DMS153 treated with DMSO at 0.1 percent for 48 hours (cell line): ENCODE measurements around the gene IQSEC1.

Source experiments
- DNase-seq: peaks from one replicate; lab custom pipeline; 2025; ENCODE audit not compliant: unreplicated experiment; lab: John Stamatoyannopoulos, UW

The IQSEC1 gene

GRCh38 chr3:13017361-13018042, 55.7 kb downstream of the IQSEC1 start:
- no peak for DNase-seq

- DNase-seq: no peak
Measured at GRCh38 chr3:13016721-13017255, 56.4 kb downstream of the IQSEC1 start.

GRCh38 chr3:13016083-13016720, 57.0 kb downstream of the IQSEC1 start:
- no peak for DNase-seq

- no peak for DNase-seq
Measured at GRCh38 chr3:13015286-13016082, 57.7 kb downstream of the IQSEC1 start.

GRCh38 chr3:13014755-13015285, 58.4 kb downstream of the IQSEC1 start:
- no peak for DNase-seq

- no peak for DNase-seq
Measured at GRCh38 chr3:13013994-13014754, 59.1 kb downstream of the IQSEC1 start.

- no peak for DNase-seq
Measured at GRCh38 chr3:13013566-13013965, 59.7 kb downstream of the IQSEC1 start.

GRCh38 chr3:13013151-13013561, 60.1 kb downstream of the IQSEC1 start:
- DNase-seq: no peak

GRCh38 chr3:13012221-13012691, 61.0 kb downstream of the IQSEC1 start:
- no peak for DNase-seq

GRCh38 chr3:13011573-13012220, 61.5 kb downstream of the IQSEC1 start:
- DNase-seq: no peak

GRCh38 chr3:13010780-13011572, 62.3 kb downstream of the IQSEC1 start:
- DNase-seq: no peak

- DNase-seq: no peak
Measured at GRCh38 chr3:13009946-13010315, 63.3 kb downstream of the IQSEC1 start.

GRCh38 chr3:13009132-13009945, 63.9 kb downstream of the IQSEC1 start:
- DNase-seq: no peak

GRCh38 chr3:13008155-13008995, 64.9 kb downstream of the IQSEC1 start:
- no peak for DNase-seq

- DNase-seq: no peak
Measured at GRCh38 chr3:13007251-13007941, 65.8 kb downstream of the IQSEC1 start.

GRCh38 chr3:13006216-13006990, 66.8 kb downstream of the IQSEC1 start:
- no peak for DNase-seq
